C4-2B (cell line): ENCODE results near the gene CAMKK2.

Experiments
- CTCF ChIP-seq: fragments of 450-650 bp; conservative IDR thresholded peaks from 2 replicates; pipeline ENCODE4 v1.5.1; 2017; ENCODE audit warnings: mild to moderate bottlenecking
- ZFX ChIP-seq: fragments of 450-650 bp; IDR thresholded peaks from 2 replicates; pipeline ENCODE4 v1.6.1; 2017

- TF ChIP-seq CTCF (no peak), ZFX (no peak)
Measured at GRCh38 chr12:121252712-121253345, 43.7 kb downstream of the CAMKK2 start.
